Measurements from ENCODE around the gene HSPB8. TPM values are rescaled to one million over a fixed set of nuclear protein-coding genes. Genes with fewer than 3 reads are reported as not detected.
A peak's percentile ranks its signal among the peaks of the same experiment; 100 is the strongest.
"Not testable (repeated sequence)": the region's sequence is repeated elsewhere in the genome, so short reads cannot be mapped to it uniquely, and the experiment has no call there.

The HSPB8 gene
- total RNA-seq, 1 experiment from 2014 or later = 18.4 TPM

- DNase-seq (ENCODE audit: low read depth) = no peak
Measured at GRCh38 chr12:119206348-119207062, 27.8 kb downstream of the HSPB8 start.

GRCh38 chr12:119207063-119207560, 28.4 kb downstream of the HSPB8 start:
- no peak for DNase-seq (ENCODE audit: low read depth)

- peak; percentile 42 for DNase-seq (ENCODE audit: low read depth)
Measured at GRCh38 chr12:119208626-119209061, 29.9 kb downstream of the HSPB8 start.

- no peak for DNase-seq (ENCODE audit: low read depth)
Measured at GRCh38 chr12:119211884-119212283, 33.2 kb downstream of the HSPB8 start.

- no peak for DNase-seq (ENCODE audit: low read depth)
Measured at GRCh38 chr12:119216084-119216483, 37.4 kb downstream of the HSPB8 start.

GRCh38 chr12:119218875-119219274, 40.1 kb downstream of the HSPB8 start:
- not testable (repeated sequence) for DNase-seq (ENCODE audit: low read depth)

GRCh38 chr12:119222222-119222951, 43.7 kb downstream of the HSPB8 start:
- DNase-seq (ENCODE audit: low read depth) = no peak

- no peak for DNase-seq (ENCODE audit: low read depth)
Measured at GRCh38 chr12:119225454-119225853, 46.7 kb downstream of the HSPB8 start.

GRCh38 chr12:119227292-119227691, 48.6 kb downstream of the HSPB8 start:
- DNase-seq (ENCODE audit: low read depth) = peak; percentile 14

GRCh38 chr12:119229205-119229604, 50.5 kb downstream of the HSPB8 start:
- DNase-seq (ENCODE audit: low read depth) = no peak

- DNase-seq (ENCODE audit: low read depth) = peak; percentile 35
Measured at GRCh38 chr12:119229837-119230236, 51.1 kb downstream of the HSPB8 start.

GRCh38 chr12:119230807-119231206, 52.1 kb downstream of the HSPB8 start:
- DNase-seq (ENCODE audit: low read depth) = no peak

GRCh38 chr12:119231774-119232173, 53.0 kb downstream of the HSPB8 start:
- no peak for DNase-seq (ENCODE audit: low read depth)

- no peak for DNase-seq (ENCODE audit: low read depth)
Measured at GRCh38 chr12:119235197-119235751, 56.5 kb downstream of the HSPB8 start.

- no peak for DNase-seq (ENCODE audit: low read depth)
Measured at GRCh38 chr12:119236372-119236771, 57.6 kb downstream of the HSPB8 start.

- no peak for DNase-seq (ENCODE audit: low read depth)
Measured at GRCh38 chr12:119239040-119239439, 60.3 kb downstream of the HSPB8 start.

GRCh38 chr12:119241049-119241448, 62.3 kb downstream of the HSPB8 start:
- DNase-seq (ENCODE audit: low read depth) = no peak

GRCh38 chr12:119241580-119242169, 62.9 kb downstream of the HSPB8 start:
- DNase-seq (ENCODE audit: low read depth) = no peak
